MM.1S (cell line): Measurements from ENCODE around the gene AGGF1.

Experiments
- DNase-seq: peaks from one replicate; pipeline ENCODE4 v3.0.0-alpha.2; 2015
- H2AFZ ChIP-seq: fragments of 300-600 bp; sonication (generic); 2 replicates; pipeline ENCODE4 v1.6.0; 2016; ENCODE audit warnings: antibody characterized with exemption, low read length
- H3F3A ChIP-seq: fragments of 300-600 bp; sonication (generic); 2 replicates; pipeline ENCODE4 v1.6.1; 2016; ENCODE audit warnings: mild to moderate bottlenecking, antibody characterized with exemption, low read length, moderate library complexity, mixed read lengths; ENCODE audit not compliant: insufficient read depth
- H3K27ac ChIP-seq: fragments of 300-600 bp; sonication (generic); 2 replicates; pipeline ENCODE4 v1.5.1; 2016; ENCODE audit warnings: mild to moderate bottlenecking, low read length
- H3K27me3 ChIP-seq: fragments of 300-600 bp; sonication (generic); replicated peaks from 2 replicates; pipeline ENCODE4 v1.6.0; 2016; ENCODE audit warnings: low read length; ENCODE audit not compliant: insufficient read depth
- H3K36me3 ChIP-seq: fragments of 300-600 bp; sonication (generic); replicated peaks from 2 replicates; pipeline ENCODE4 v1.6.1; 2016; ENCODE audit warnings: mild to moderate bottlenecking, low read length, mixed read lengths; ENCODE audit not compliant: insufficient read depth
- H3K4me1 ChIP-seq: fragments of 300-600 bp; sonication (generic); 2 replicates; pipeline ENCODE4 v1.6.1; 2016; ENCODE audit warnings: low read length, mixed read lengths
- H3K4me2 ChIP-seq: fragments of 300-600 bp; sonication (generic); 2 replicates; pipeline ENCODE4 v1.6.0; 2016; ENCODE audit warnings: low read depth, low read length
- H3K4me3 ChIP-seq: fragments of 300-600 bp; sonication (generic); 2 replicates; pipeline ENCODE4 v1.5.1; 2016; ENCODE audit warnings: low read length, mixed read lengths
- H3K79me2 ChIP-seq: fragments of 300-600 bp; sonication (generic); 2 replicates; pipeline ENCODE4 v1.6.1; 2016; ENCODE audit warnings: mixed run types, low read length, mixed read lengths
- H3K9ac ChIP-seq: fragments of 300-600 bp; sonication (generic); 2 replicates; pipeline ENCODE4 v1.6.1; 2016; ENCODE audit warnings: low read length, mixed read lengths
- H3K9me2 ChIP-seq: fragments of 300-600 bp; sonication (generic); replicated peaks from 2 replicates; pipeline ENCODE4 v1.6.1; 2016; ENCODE audit warnings: mild to moderate bottlenecking, low read length, mixed read lengths; ENCODE audit not compliant: insufficient read depth
- H3K9me3 ChIP-seq: fragments of 300-600 bp; sonication (generic); replicated peaks from 2 replicates; pipeline ENCODE4 v1.6.1; 2016; ENCODE audit warnings: mild to moderate bottlenecking, low read length, mixed read lengths; ENCODE audit not compliant: insufficient read depth
- H4K20me1 ChIP-seq: fragments of 300-600 bp; sonication (generic); 2 replicates; pipeline ENCODE4 v1.6.1; 2016; ENCODE audit warnings: mild to moderate bottlenecking, low read length, moderate library complexity, mixed read lengths; ENCODE audit not compliant: insufficient read depth
- CTCF ChIP-seq: fragments of 300-600 bp; sonication (generic); IDR thresholded peaks from 2 replicates; pipeline ENCODE4 v1.5.1; 2016; ENCODE audit warnings: antibody characterized with exemption, low read length, mixed read lengths
- EZH2 ChIP-seq: fragments of 300-600 bp; sonication (generic); optimal IDR thresholded peaks from 2 replicates; pipeline ENCODE3; 2017; ENCODE audit warnings: low read depth, mild to moderate bottlenecking, antibody characterized with exemption, low read length, mixed read lengths
- EZH2phosphoT487 ChIP-seq: fragments of 300-600 bp; sonication (generic); IDR thresholded peaks from 2 replicates; pipeline ENCODE4 v1.6.1; 2018; ENCODE audit warnings: antibody characterized with exemption, low read length

The AGGF1 gene

DNA sequence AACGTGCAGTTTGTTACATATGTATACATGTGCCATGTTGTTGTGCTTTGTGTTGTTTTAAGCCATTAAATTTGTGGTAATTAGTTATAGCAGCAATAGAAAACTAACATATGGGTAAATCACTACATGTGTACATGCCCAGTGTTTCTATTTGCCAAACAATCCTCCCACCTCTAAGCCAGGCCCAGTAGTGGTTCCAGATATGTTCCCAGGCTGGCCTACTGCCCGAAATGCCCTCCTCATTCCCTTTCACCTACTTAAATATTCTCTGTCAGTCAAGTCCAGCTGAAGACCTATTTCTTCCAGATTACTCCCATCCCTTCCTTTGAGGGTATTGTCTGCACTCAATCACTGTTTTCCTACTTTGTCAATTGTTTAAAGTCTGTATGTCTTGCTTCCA lies 24.1 kb upstream of the AGGF1 start:
- H2AFZ ChIP-seq: no peak overlapping the region
- no peaks in the 10 kb centered on the region for H3F3A ChIP-seq
- no peak overlapping the region for H3K9ac ChIP-seq
- no peak overlapping the region for H3K27ac ChIP-seq
- H4K20me1 ChIP-seq: no peaks in the 10 kb centered on the region
- H3K9me2 ChIP-seq: no peaks in the 10 kb centered on the region
- peaks cover 2% of the 10 kb centered on the region; the same call in 1 of the 2 replicates for H3K4me1 ChIP-seq
- no peak for DNase-seq
- no peaks in the 10 kb centered on the region for H3K27me3 ChIP-seq
- H3K79me2 ChIP-seq: no peaks in the 10 kb centered on the region
- H3K9me3 ChIP-seq: no peaks in the 10 kb centered on the region
- TF ChIP-seq CTCF: no peak
- TF ChIP-seq EZH2: no peak
- no peak for TF ChIP-seq EZH2phosphoT487
- H3K4me2 ChIP-seq: no peak overlapping the region
- H3K36me3 ChIP-seq: no peaks in the 10 kb centered on the region
- H3K4me3 ChIP-seq: no peak overlapping the region

DNA sequence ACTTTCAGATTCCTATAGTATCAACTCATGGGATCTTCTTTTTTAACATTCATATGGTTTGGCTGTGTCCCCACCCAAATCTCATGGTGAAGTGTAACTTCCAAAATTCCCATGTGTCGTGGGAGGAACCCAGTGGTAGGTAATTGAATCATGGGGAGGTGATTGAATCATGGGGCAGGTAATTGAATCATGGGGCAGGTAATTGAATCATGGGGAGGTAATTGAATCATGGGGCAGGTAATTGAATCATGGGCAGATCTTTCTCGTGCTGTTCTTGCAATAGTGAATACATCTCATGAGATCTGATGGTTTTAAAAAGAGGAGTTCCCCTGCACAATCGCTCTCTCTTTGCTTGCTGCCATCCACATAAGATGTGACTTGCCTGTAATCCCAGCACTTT lies 21.8 kb upstream of the AGGF1 start:
- Histone ChIP-seq H4K20me1 (no peaks in the 10 kb centered on the region), H3K79me2 (no peaks in the 10 kb centered on the region), H3K9me3 (no peaks in the 10 kb centered on the region), H3K9ac (no peak overlapping the region), H3K27me3 (no peaks in the 10 kb centered on the region), H3K36me3 (no peaks in the 10 kb centered on the region), H2AFZ (no peak overlapping the region), H3K4me1 (no peaks in the 10 kb centered on the region), H3K4me2 (no peak overlapping the region), H3K4me3 (no peak overlapping the region), H3K27ac (no peak overlapping the region), H3F3A (no peaks in the 10 kb centered on the region), H3K9me2 (no peaks in the 10 kb centered on the region)
- no peak for DNase-seq
- TF ChIP-seq CTCF (no peak), EZH2phosphoT487 (no peak), EZH2 (no peak)

DNA sequence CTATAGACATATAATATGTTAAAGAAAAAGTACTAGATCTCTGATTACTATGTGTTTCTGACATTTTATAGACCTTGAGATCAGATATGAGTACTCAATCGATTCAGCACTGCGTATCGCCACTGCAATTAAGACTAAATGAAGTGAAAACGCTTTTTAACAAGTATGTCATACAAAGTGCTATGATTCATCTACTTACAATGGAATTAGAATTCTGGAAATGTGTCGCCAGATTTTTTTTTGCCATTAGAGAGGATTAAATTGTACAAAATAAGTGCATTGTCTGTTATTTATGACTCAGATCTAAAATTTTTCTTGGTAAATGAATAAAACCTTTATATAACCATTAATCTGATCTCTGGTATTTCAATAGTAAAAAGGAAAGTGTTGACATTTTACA lies 20.0 kb upstream of the AGGF1 start:
- Histone ChIP-seq H3K4me1 (no peaks in the 10 kb centered on the region), H3K9ac (no peak overlapping the region), H3K79me2 (no peaks in the 10 kb centered on the region), H3K9me2 (no peaks in the 10 kb centered on the region), H4K20me1 (no peaks in the 10 kb centered on the region), H3K4me3 (no peak overlapping the region), H3K27ac (no peak overlapping the region), H2AFZ (no peak overlapping the region), H3K27me3 (no peaks in the 10 kb centered on the region), H3K36me3 (no peaks in the 10 kb centered on the region), H3K9me3 (no peaks in the 10 kb centered on the region), H3K4me2 (no peak overlapping the region), H3F3A (no peaks in the 10 kb centered on the region)
- TF ChIP-seq CTCF: no peak
- TF ChIP-seq EZH2: no peak
- no peak for TF ChIP-seq EZH2phosphoT487
- no peak for DNase-seq

DNA sequence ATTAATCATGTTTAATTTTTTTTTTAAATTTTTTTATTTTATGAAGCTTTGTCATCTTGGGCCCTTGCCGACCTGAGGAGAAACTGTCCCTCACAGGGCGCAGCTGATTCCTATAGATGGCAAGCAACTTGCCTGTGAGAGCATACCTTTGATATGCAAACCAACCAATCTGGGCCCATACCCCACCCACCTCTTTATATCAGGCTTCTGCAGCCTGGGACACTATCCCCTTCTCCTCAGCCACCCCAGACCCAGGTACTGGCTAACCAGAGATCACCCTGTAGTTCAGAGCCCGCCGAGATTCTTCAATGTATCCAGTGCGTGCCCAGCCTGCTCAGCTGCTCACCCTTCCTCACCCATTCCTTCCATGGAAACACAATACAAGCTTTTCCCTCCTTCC lies 18.7 kb upstream of the AGGF1 start:
- no peaks in the 10 kb centered on the region for H3K9me2 ChIP-seq
- no peak overlapping the region for H3K4me3 ChIP-seq
- no peaks in the 10 kb centered on the region for H3K27me3 ChIP-seq
- H3K4me2 ChIP-seq: no peak overlapping the region
- no peak for DNase-seq
- H3K9ac ChIP-seq: no peak overlapping the region
- H3F3A ChIP-seq: no peaks in the 10 kb centered on the region
- TF ChIP-seq EZH2phosphoT487 (no peak), EZH2 (no peak), CTCF (no peak)
- H3K4me1 ChIP-seq: no peaks in the 10 kb centered on the region
- no peaks in the 10 kb centered on the region for H3K79me2 ChIP-seq
- H2AFZ ChIP-seq: no peak overlapping the region
- H3K36me3 ChIP-seq: no peaks in the 10 kb centered on the region
- H3K9me3 ChIP-seq: no peaks in the 10 kb centered on the region
- no peak overlapping the region for H3K27ac ChIP-seq
- H4K20me1 ChIP-seq: no peaks in the 10 kb centered on the region
